Fibroblast of lung (primary cell): ENCODE measurements around the gene SLC35G2. TPM values are rescaled to one million over a fixed set of nuclear protein-coding genes. Genes with fewer than 3 reads are reported as not detected.

ENCODE experiments used
- DNase-seq, 2 donors: peaks; one replicate each; pipeline versions ENCODE4 v3.0.0 to v3.0.0-alpha.2; 2010; ENCODE audit warnings: low read depth in 2 of 2
- H2AFZ ChIP-seq: 2 replicates; pipeline ENCODE4 v1.5.1; 2012; ENCODE audit warnings: low read length, control low read depth, inconsistent platforms
- H3K27ac ChIP-seq: 2 replicates; pipeline ENCODE4 v1.5.1; 2011; ENCODE audit warnings: low read length, control low read depth; ENCODE audit not compliant: insufficient read depth
- H3K27me3 ChIP-seq: 2 replicates; pipeline ENCODE4 v1.5.1; 2011; ENCODE audit warnings: mild to moderate bottlenecking, low read length; ENCODE audit not compliant: control insufficient read depth, insufficient read depth
- H3K36me3 ChIP-seq: 2 replicates; pipeline ENCODE4 v1.5.1; 2011; ENCODE audit warnings: low read length; ENCODE audit not compliant: control insufficient read depth, insufficient read depth
- H3K4me1 ChIP-seq: 2 replicates; pipeline ENCODE4 v1.5.1; 2011; ENCODE audit warnings: low read length; ENCODE audit not compliant: control insufficient read depth, insufficient read depth; ENCODE audit errors: extremely low read depth
- H3K4me2 ChIP-seq: 2 replicates; pipeline ENCODE4 v1.5.1; 2011; ENCODE audit warnings: low read length, control low read depth; ENCODE audit not compliant: insufficient read depth; ENCODE audit errors: extremely low read depth
- H3K4me3 ChIP-seq, 4 experiments: fragments of 200-600 bp in 1 of 4; sonication (generic) in 1 of 4; replicated peaks in 1 of 4; 2 replicates each; pipeline ENCODE4 v1.5.1; 2011 to 2016; ENCODE audit warnings: low read length in 4 of 4, low read depth in 3 of 4, mild to moderate bottlenecking in 3 of 4, control low read depth in 2 of 4, inconsistent platforms in 1 of 4, mixed read lengths in 1 of 4; ENCODE audit not compliant: insufficient read depth in 1 of 4; ENCODE audit errors: control extremely low read depth in 1 of 4
- H3K79me2 ChIP-seq: 2 replicates; pipeline ENCODE4 v1.5.1; 2012; ENCODE audit warnings: mild to moderate bottlenecking, low read length, inconsistent platforms; ENCODE audit not compliant: control insufficient read depth, insufficient read depth
- H3K9ac ChIP-seq: 2 replicates; pipeline ENCODE4 v1.5.1; 2011; ENCODE audit warnings: mild to moderate bottlenecking, low read length, control low read depth; ENCODE audit not compliant: insufficient read depth
- H3K9me3 ChIP-seq: 2 replicates; pipeline ENCODE4 v1.5.1; 2012; ENCODE audit warnings: low read depth, low read length; ENCODE audit not compliant: control insufficient read depth, insufficient read depth
- H4K20me1 ChIP-seq: 2 replicates; pipeline ENCODE4 v1.5.1; 2011; ENCODE audit warnings: low read length; ENCODE audit not compliant: control insufficient read depth, insufficient read depth; ENCODE audit errors: extremely low read depth
- EZH2 ChIP-seq: IDR thresholded peaks from 2 replicates; pipeline ENCODE4 v1.5.1; 2012; ENCODE audit warnings: low read length, control low read depth, mild to moderate bottlenecking; ENCODE audit errors: missing control alignments
- polyA minus RNA-seq: library from RNA; depleted of rRNA, polyadenylated mRNA; stranded (reverse); fragments of >200 nt; gene quantifications from 2 replicates; pipeline ENCODE4 v1.2.3, GENCODE V29; 2011; ENCODE audit warnings: low replicate concordance
- polyA plus RNA-seq, 2 donors: library from polyadenylated mRNA; depleted of rRNA in 1 of 2; stranded (reverse) in 1 of 2; unstranded in 1 of 2; fragments of >200 nt; gene quantifications; 2 replicates each; pipeline ENCODE4 v1.2.1, GENCODE V29; 2011 to 2012; ENCODE audit warnings: missing spikeins in 1 of 2
- total RNA-seq: library from RNA; depleted of rRNA; stranded (reverse); fragments of >200 nt; gene quantifications from 2 replicates; pipeline ENCODE4 v1.2.1, GENCODE V29; 2014
- TF ChIP-seq, protein P1 (sequence below), 2 donors: IDR thresholded peaks in 1 of 2; conservative IDR thresholded peaks in 1 of 2; 1 replicate in 1 of 2; 2 replicates in 1 of 2; pipeline ENCODE4 v1.5.1; 2011 to 2012; ENCODE audit warnings: low read length in 2 of 2, control low read depth in 1 of 2, inconsistent platforms in 1 of 2, low read depth in 1 of 2, mild to moderate bottlenecking in 1 of 2

The SLC35G2 gene
- total RNA-seq (8.5 and 15.4 TPM in 2 replicates), polyA plus RNA-seq (11.6 and 14.9 TPM in 2 replicates), polyA minus RNA-seq (0.37 and 3.2 TPM in 2 replicates)
- 6.9 and 7.0 TPM in 2 replicates for polyA plus RNA-seq (2012)

DNA sequence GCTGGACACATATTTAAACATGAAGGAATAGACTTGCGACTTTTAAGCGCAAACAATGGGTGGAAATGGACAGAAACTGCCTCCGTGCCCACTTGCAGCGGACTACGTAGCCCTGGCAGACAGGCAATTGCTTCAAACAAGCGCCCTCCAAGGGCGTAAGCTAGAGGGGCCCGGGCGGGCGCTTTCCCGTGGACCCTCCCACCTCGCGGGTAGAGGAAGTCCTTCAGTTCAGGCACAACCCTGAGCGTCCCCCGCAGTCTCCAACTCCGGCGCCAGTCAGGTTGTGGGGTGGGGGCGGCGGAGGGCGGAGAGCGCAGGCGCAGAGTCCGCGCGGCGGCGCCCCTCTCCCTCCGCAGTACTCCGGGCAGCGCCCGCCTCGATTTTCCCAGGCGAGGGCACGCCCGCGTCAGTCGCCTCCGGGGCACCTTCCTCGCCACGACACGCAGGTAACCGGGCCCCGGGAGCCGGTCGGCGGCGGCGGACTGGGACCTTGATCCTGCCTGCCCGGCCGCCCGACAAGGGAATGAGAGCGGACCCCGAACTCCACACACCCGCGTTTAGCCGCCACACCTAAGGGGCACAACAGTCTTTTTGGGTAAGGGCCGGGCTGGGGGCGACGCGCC is at the start of gene SLC35G2:
Gene SLC35G2, plus strand, starts transcription at position 358 of the 623 bp plus-strand sequence. CDS start 35,335 bp downstream, outside the sequence.
- Histone ChIP-seq H3K4me2 (peak within 1 kb of the TSS; percentile 76), H3K27ac (peak within 1 kb of the TSS; percentile 86), H3K79me2 (no peaks in the 10 kb centered on the region), H2AFZ (peak within 1 kb of the TSS; percentile 71), H3K4me1 (peaks cover 8% of the 10 kb centered on the region), H3K9me3 (no peaks in the 10 kb centered on the region), H3K4me3 (peak within 1 kb of the TSS; percentile 78 to 85 (median 82)), H3K9ac (peak within 1 kb of the TSS; percentile 88), H3K36me3 (no peaks in the 10 kb centered on the region), H3K27me3 (no peaks in the 10 kb centered on the region), H4K20me1 (no peaks in the 10 kb centered on the region)
- DNase-seq = peak; percentile 56 to 66
- TF ChIP-seq EZH2 = no peak

DNA sequence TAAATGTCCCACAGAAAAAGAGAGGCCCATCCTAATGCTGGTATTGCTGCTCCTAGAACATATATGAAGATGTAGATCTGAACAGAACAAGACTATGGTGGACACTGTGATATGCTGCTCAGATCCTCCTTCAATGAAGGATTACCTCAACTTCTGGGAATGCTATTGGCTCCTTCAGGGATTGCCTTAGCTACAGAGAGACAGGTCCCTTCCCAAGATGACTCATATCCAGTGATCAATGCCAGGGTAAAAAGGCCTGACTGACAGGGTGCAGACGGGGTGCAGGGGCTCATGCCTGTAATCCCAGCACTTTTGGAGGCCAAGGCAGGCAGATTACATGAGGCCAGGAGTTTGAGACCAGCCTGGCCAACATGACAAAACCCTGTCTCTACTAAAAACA is 46.2 kb upstream of the SLC35G2 start:
- no peak overlapping the region for H3K4me3 ChIP-seq
- H3K4me1 ChIP-seq = no peaks in the 10 kb centered on the region
- no peaks in the 10 kb centered on the region for H3K9me3 ChIP-seq
- no peaks in the 10 kb centered on the region for H3K27me3 ChIP-seq
- H4K20me1 ChIP-seq = no peaks in the 10 kb centered on the region
- H2AFZ ChIP-seq = no peak overlapping the region
- H3K36me3 ChIP-seq = no peaks in the 10 kb centered on the region
- no peaks in the 10 kb centered on the region for H3K79me2 ChIP-seq
- H3K27ac ChIP-seq = no peak overlapping the region
- TF ChIP-seq, protein P1, sequence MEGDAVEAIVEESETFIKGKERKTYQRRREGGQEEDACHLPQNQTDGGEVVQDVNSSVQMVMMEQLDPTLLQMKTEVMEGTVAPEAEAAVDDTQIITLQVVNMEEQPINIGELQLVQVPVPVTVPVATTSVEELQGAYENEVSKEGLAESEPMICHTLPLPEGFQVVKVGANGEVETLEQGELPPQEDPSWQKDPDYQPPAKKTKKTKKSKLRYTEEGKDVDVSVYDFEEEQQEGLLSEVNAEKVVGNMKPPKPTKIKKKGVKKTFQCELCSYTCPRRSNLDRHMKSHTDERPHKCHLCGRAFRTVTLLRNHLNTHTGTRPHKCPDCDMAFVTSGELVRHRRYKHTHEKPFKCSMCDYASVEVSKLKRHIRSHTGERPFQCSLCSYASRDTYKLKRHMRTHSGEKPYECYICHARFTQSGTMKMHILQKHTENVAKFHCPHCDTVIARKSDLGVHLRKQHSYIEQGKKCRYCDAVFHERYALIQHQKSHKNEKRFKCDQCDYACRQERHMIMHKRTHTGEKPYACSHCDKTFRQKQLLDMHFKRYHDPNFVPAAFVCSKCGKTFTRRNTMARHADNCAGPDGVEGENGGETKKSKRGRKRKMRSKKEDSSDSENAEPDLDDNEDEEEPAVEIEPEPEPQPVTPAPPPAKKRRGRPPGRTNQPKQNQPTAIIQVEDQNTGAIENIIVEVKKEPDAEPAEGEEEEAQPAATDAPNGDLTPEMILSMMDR (conservative IDR thresholded peaks at IDR 0.05 in 1 of 2, IDR thresholded peaks at IDR 0.05 in 1 of 2; ENCODE audit: low read depth in 1 of 2, low read length in 2 of 2) = no peak
- TF ChIP-seq EZH2 = no peak
- no peak overlapping the region for H3K4me2 ChIP-seq
- H3K9ac ChIP-seq = no peak overlapping the region
- peak; percentile 11 to 57 for DNase-seq

DNA sequence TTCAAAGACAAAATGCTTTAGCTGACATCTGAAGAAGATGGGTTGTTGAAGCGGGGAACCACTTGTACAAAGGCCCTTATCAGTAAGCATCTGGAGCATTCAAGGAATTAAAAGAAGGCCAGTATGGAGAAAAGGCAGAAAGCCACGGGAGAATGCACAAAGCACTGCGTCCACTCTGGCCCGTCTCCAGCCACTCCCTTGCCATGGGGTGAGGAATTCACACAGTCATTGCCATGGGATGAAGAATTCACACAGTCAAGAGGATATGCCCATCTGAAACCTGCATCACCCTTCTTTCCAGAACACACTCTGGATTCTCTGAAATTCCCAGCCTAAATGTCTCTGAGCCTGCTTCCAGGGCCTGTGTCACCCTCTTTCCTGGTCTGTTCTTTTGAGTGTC is 40.1 kb upstream of the SLC35G2 start:
- Histone ChIP-seq H3K36me3 (no peaks in the 10 kb centered on the region), H3K9ac (no peak overlapping the region), H3K4me1 (no peaks in the 10 kb centered on the region), H3K79me2 (no peaks in the 10 kb centered on the region), H3K27ac (no peak overlapping the region), H3K9me3 (no peaks in the 10 kb centered on the region), H2AFZ (no peak overlapping the region), H3K27me3 (no peaks in the 10 kb centered on the region), H3K4me2 (no peak overlapping the region), H3K4me3 (no peak overlapping the region), H4K20me1 (no peaks in the 10 kb centered on the region)
- no peak for TF ChIP-seq EZH2
- TF ChIP-seq, protein P1 (conservative IDR thresholded peaks at IDR 0.05 in 1 of 2, IDR thresholded peaks at IDR 0.05 in 1 of 2; ENCODE audit: low read depth in 1 of 2, low read length in 2 of 2) = no peak
- DNase-seq = peak in 1 of 2 donors; percentile 81
